Activated T-cell treated with anti-CD3 and anti-CD28 coated beads, Interleukin-2, amount 50 U/mL, for 1 hour (primary cell): ENCODE results near the gene KCNH1.
"Not testable (repeated sequence)": the region's sequence is repeated elsewhere in the genome, so short reads cannot be mapped to it uniquely, and the experiment has no call there.

ENCODE experiments used
- DNase-seq: peaks from one replicate; pipeline ENCODE4 v3.0.0-alpha.2; 2020

Gene KCNH1

GRCh38 chr1:210676539-210676938 is 457.4 kb downstream of the KCNH1 start:
- no peak for DNase-seq

- DNase-seq, result no peak
These were observed 459.8 kb downstream of the KCNH1 start for GRCh38 chr1:210674151-210674550.

GRCh38 chr1:210669951-210670350 is 464.0 kb downstream of the KCNH1 start:
- no peak for DNase-seq

- no peak for DNase-seq
These were observed 470.0 kb downstream of the KCNH1 start for GRCh38 chr1:210663730-210664573.

GRCh38 chr1:210662291-210663050 is 471.5 kb downstream of the KCNH1 start:
- DNase-seq, result no peak

GRCh38 chr1:210661520-210661919 is 472.4 kb downstream of the KCNH1 start:
- not testable (repeated sequence) for DNase-seq

GRCh38 chr1:210657806-210658205 is 476.1 kb downstream of the KCNH1 start:
- DNase-seq, result no peak

- DNase-seq, result no peak
These were observed 478.4 kb downstream of the KCNH1 start for GRCh38 chr1:210655511-210655910.

GRCh38 chr1:210654176-210654981 is 479.6 kb downstream of the KCNH1 start:
- DNase-seq, result no peak

- no peak for DNase-seq
These were observed 480.2 kb downstream of the KCNH1 start for GRCh38 chr1:210653771-210654170.

GRCh38 chr1:210652329-210652954 is 481.5 kb downstream of the KCNH1 start:
- DNase-seq, result no peak

- DNase-seq, result no peak
These were observed 483.5 kb downstream of the KCNH1 start for GRCh38 chr1:210650403-210650802.

- no peak for DNase-seq
These were observed 485.2 kb downstream of the KCNH1 start for GRCh38 chr1:210648588-210649269.

GRCh38 chr1:210647406-210648333 is 486.3 kb downstream of the KCNH1 start:
- DNase-seq, result no peak

- no peak for DNase-seq
These were observed 487.7 kb downstream of the KCNH1 start for GRCh38 chr1:210646258-210646616.

- no peak for DNase-seq
These were observed 488.2 kb downstream of the KCNH1 start for GRCh38 chr1:210645582-210646257.

- no peak for DNase-seq
These were observed 492.4 kb downstream of the KCNH1 start for GRCh38 chr1:210641582-210641981.

GRCh38 chr1:210635108-210635507 is 498.8 kb downstream of the KCNH1 start:
- no peak for DNase-seq

GRCh38 chr1:210633636-210634035 is 500.3 kb downstream of the KCNH1 start:
- DNase-seq, result no peak

GRCh38 chr1:210633140-210633539 is 500.8 kb downstream of the KCNH1 start:
- DNase-seq, result no peak

- DNase-seq, result no peak
These were observed 502.5 kb downstream of the KCNH1 start for GRCh38 chr1:210631399-210631798.
